Activated CD8-positive, alpha-beta T cell treated with anti-CD3 and anti-CD28 coated beads for 36 hours (primary cell): ENCODE data around the gene TIGD1. TPM values are rescaled to one million over a fixed set of nuclear protein-coding genes. Genes with fewer than 3 reads are reported as not detected.

Source experiments
- ATAC-seq: fragments of 200-7000 bp; cut with Tn5 transposase; one replicate; pipeline ENCODE4 v1.10.0; 2021; ENCODE audit warnings: mild to moderate bottlenecking, moderate library complexity
- CTCF ChIA-PET: fragments of 350-600 bp; sonication (Branson Sonifier 250); formaldehyde crosslinking; loops from one replicate; lab custom pipeline; 2021; ENCODE audit warnings: antibody characterized with exemption; lab: Charles Lee
- POLR2A ChIA-PET: fragments of 350-600 bp; sonication (Branson Sonifier 250); formaldehyde crosslinking; loops from one replicate; lab custom pipeline; 2021; ENCODE audit warnings: antibody characterized with exemption; lab: Charles Lee
- DNase-seq: peaks from one replicate; pipeline ENCODE4 v3.0.0-alpha.2; 2020
- H3K27ac Mint-ChIP-seq: one replicate; pipeline ENCODE4 v1.8.0; 2021; ENCODE audit warnings: mild to moderate bottlenecking, mixed read lengths
- H3K27me3 Mint-ChIP-seq: one replicate; pipeline ENCODE4 v1.8.0; 2021; ENCODE audit warnings: mixed read lengths
- H3K36me3 Mint-ChIP-seq: one replicate; pipeline ENCODE4 v1.8.0; 2021; ENCODE audit warnings: low read depth, mixed read lengths
- H3K4me1 Mint-ChIP-seq: one replicate; pipeline ENCODE4 v1.8.0; 2021; ENCODE audit warnings: low read depth, mixed read lengths
- H3K4me3 Mint-ChIP-seq: one replicate; pipeline ENCODE4 v1.8.0; 2021; ENCODE audit warnings: mild to moderate bottlenecking, moderate library complexity, mixed read lengths
- H3K9me3 Mint-ChIP-seq: one replicate; pipeline ENCODE4 v1.8.0; 2021; ENCODE audit warnings: mixed read lengths
- intact Hi-C: fragments of 100-400 bp; cut with micrococcal nuclease; formaldehyde crosslinking; loops from one replicate; pipeline ENCODE4 v1.10.0; 2022
- total RNA-seq, 2 experiments: library from RNA; stranded (reverse); gene quantifications; one replicate each; pipeline ENCODE4 v1.2.3, GENCODE V29; 2021
- TF ChIP-seq, protein P1 (sequence below): fragments of 200-600 bp; IDR thresholded peaks from one replicate; pipeline ENCODE4 v1.8.0; 2022; ENCODE audit warnings: antibody characterized with exemption, mild to moderate bottlenecking

The TIGD1 gene
- total RNA-seq, 2 experiments from 2014 or later = 8.3 to 8.7 TPM

GRCh38 chr2:232538671-232539070 lies 11.7 kb downstream of the TIGD1 start:
- intact Hi-C loops = no loop called here
- TF ChIP-seq, protein P1, sequence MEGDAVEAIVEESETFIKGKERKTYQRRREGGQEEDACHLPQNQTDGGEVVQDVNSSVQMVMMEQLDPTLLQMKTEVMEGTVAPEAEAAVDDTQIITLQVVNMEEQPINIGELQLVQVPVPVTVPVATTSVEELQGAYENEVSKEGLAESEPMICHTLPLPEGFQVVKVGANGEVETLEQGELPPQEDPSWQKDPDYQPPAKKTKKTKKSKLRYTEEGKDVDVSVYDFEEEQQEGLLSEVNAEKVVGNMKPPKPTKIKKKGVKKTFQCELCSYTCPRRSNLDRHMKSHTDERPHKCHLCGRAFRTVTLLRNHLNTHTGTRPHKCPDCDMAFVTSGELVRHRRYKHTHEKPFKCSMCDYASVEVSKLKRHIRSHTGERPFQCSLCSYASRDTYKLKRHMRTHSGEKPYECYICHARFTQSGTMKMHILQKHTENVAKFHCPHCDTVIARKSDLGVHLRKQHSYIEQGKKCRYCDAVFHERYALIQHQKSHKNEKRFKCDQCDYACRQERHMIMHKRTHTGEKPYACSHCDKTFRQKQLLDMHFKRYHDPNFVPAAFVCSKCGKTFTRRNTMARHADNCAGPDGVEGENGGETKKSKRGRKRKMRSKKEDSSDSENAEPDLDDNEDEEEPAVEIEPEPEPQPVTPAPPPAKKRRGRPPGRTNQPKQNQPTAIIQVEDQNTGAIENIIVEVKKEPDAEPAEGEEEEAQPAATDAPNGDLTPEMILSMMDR = no peak
- H3K27me3 Mint-ChIP-seq = peaks cover 4% of the 10 kb centered on the region
- peaks cover 9% of the 10 kb centered on the region for H3K4me1 Mint-ChIP-seq
- DNase-seq = no peak
- peaks cover 2% of the 10 kb centered on the region for H3K9me3 Mint-ChIP-seq
- ChIA-PET POLR2A (interaction anchor here (1.7 kb wide), 1 partner anchor 7 kb away, joined by 6 read pairs; no protein-coding TSS in a partner anchor), CTCF (interaction anchor here (0.6 to 1.3 kb wide), 2 partner anchors 12 to 76 kb away, joined by 3 read pairs; partner anchors contain the start of gene TIGD1)
- no peak for ATAC-seq
- no peak overlapping the region for H3K4me3 Mint-ChIP-seq
- no peak overlapping the region for H3K27ac Mint-ChIP-seq
- no peaks in the 10 kb centered on the region for H3K36me3 Mint-ChIP-seq

DNA sequence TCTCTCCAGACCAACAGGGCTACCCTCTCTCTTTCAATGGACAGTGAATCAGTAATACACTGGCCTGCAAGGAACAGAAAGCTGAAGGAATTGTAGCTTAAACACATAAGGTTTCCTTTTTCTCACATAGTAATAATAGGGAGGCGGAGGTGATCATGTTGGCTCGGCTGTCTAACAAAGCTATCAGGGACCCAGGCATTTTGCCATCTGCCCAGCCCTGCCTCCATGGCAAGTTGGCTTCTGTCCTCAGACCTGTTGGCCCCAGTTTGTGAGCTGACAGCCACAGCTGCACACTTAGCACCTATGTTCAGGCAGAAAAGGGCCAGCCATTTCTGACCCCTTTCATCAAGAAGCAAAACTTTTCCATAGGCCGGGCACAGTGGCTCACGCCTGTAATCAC lies 12.9 kb downstream of the TIGD1 start:
- intact Hi-C loops = no loop called here
- CTCF ChIA-PET = no interaction called here
- H3K27ac Mint-ChIP-seq = no peak overlapping the region
- DNase-seq (no peak), ATAC-seq (no peak)
- POLR2A ChIA-PET = interaction anchor here (1.1 kb wide), 1 partner anchor 9 kb away, joined by 3 read pairs; no protein-coding TSS in a partner anchor
- peaks cover 6% of the 10 kb centered on the region for H3K27me3 Mint-ChIP-seq
- no peaks in the 10 kb centered on the region for H3K36me3 Mint-ChIP-seq
- no peak overlapping the region for H3K4me3 Mint-ChIP-seq
- TF ChIP-seq, protein P1 = no peak
- H3K9me3 Mint-ChIP-seq = peaks cover 2% of the 10 kb centered on the region
- H3K4me1 Mint-ChIP-seq = peaks cover 7% of the 10 kb centered on the region

DNA sequence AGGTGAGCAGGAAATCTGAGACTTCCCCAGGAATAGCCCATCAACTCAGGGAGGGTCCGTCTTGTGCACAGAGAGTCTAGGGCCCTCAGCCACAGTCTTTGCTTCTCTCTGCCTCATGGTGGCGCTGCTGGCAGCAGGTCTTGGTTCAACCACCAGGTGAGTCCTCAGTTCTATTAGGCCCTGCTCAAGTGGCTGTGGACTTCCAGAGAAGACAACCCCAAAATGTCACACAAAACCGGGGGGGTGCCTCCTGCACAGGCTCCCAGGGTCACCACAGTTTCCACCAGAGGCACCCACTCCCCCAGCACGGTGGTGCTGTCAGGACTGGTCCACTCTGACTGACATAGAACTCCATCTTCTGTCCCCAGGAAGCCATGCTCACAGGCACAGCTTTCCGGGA lies 13.3 kb downstream of the TIGD1 start:
- no peak overlapping the region for H3K27ac Mint-ChIP-seq
- peaks cover 2% of the 10 kb centered on the region for H3K9me3 Mint-ChIP-seq
- ATAC-seq = peak; percentile 71
- TF ChIP-seq, protein P1 = peak; percentile 42
- peak; percentile 45 for DNase-seq
- intact Hi-C loops = no loop called here
- POLR2A ChIA-PET = interaction anchor here (1.1 kb wide), 1 partner anchor 8 kb away, joined by 3 read pairs; no protein-coding TSS in a partner anchor
- peaks cover 7% of the 10 kb centered on the region for H3K4me1 Mint-ChIP-seq
- H3K4me3 Mint-ChIP-seq = no peak overlapping the region
- no peaks in the 10 kb centered on the region for H3K36me3 Mint-ChIP-seq
- H3K27me3 Mint-ChIP-seq = peaks cover 6% of the 10 kb centered on the region
- CTCF ChIA-PET = no interaction called here

DNA sequence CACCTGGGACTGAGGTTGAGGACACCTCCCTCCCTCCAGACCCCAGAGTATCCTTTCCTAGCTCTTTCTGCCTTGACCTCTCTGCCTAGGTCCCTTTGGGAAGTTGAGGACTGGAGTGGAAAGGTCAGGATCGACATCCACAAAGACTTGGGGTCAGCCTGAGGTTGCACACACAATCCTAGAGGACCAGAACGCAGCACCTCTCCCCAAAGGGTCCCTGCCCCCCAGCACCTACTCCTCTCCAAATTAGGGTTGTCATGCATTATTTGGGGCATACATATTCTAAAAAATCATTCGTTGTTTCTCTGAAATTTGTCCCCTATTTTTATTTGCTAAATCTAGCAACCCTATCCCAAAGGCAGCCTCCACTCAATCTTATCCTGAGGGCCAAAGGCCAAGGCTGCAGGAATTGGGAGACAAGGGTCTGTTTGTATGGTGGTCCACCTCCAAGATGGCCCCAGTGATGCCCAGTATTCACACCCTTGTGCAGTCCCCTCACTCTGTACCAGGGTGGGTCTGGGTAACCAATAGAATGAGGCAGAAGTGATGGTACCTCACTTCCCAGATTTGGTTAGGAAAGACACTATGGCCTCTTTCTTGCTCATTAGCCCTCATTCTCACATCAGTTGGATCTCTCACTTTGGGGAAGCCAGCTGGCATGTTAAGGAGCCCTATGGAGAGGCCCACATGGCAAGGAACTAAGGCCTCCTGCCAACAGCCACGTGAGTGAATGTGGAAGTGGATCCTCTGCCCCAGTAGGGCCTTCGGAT lies 14.4 kb downstream of the TIGD1 start:
- ATAC-seq (no peak), DNase-seq (no peak)
- Mint-ChIP-seq H3K4me3 (no peak overlapping the region), H3K27ac (no peak overlapping the region), H3K4me1 (peaks cover 4% of the 10 kb centered on the region), H3K9me3 (peaks cover 2% of the 10 kb centered on the region), H3K36me3 (no peaks in the 10 kb centered on the region), H3K27me3 (peaks cover 6% of the 10 kb centered on the region)
- ChIA-PET CTCF (no interaction called here), POLR2A (no interaction called here)
- intact Hi-C loops = no loop called here
- TF ChIP-seq, protein P1 = no peak

DNA sequence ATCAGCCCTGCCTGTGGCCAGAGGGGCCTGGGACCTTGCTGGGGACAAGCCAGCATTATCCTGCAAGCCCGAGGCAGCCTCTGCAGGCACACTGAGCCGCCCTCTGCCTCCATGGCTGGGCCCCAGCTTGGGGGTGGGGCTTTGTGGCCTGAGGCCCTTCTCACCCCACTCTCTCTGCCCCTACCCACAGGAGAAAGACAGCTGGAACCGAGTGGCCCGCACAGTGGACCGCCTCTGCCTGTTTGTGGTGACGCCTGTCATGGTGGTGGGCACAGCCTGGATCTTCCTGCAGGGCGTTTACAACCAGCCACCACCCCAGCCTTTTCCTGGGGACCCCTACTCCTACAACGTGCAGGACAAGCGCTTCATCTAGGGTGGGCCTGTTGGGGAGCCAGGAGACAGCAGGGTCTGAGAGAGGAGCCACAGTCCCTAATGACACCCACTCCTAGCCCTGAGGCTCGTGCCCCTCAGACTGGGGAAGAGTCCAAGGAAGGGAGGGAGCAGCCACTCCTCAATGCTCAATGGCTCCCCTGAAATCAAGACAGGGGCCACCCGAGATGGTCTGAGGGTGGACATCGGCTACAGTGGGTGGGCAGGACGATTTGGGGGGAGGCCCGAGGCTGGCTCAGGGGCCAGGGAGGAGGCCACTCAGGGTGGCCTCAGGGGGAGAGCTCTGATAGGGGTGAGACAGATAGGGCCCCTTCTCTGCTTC lies 15.3 kb downstream of the TIGD1 start:
- DNase-seq = no peak
- no peak overlapping the region for H3K4me3 Mint-ChIP-seq
- peaks cover 4% of the 10 kb centered on the region for H3K4me1 Mint-ChIP-seq
- no peak for ATAC-seq
- H3K9me3 Mint-ChIP-seq = peaks cover 2% of the 10 kb centered on the region
- ChIA-PET POLR2A (interaction anchor here (1.1 kb wide), 1 partner anchor 16 kb away, joined by 4 read pairs; the partner anchor contains the start of genes EIF4E2 and TIGD1), CTCF (no interaction called here)
- H3K27me3 Mint-ChIP-seq = peaks cover 6% of the 10 kb centered on the region
- H3K36me3 Mint-ChIP-seq = no peaks in the 10 kb centered on the region
- H3K27ac Mint-ChIP-seq = no peak overlapping the region
- TF ChIP-seq, protein P1 = no peak
- intact Hi-C loops = no loop called here
